Kidney capillary endothelial cell (primary cell): ENCODE measurements around the gene CFAP299.

Source experiments
- DNase-seq: peaks from one replicate; pipeline ENCODE4 v3.0.0-alpha.2; 2018; ENCODE audit warnings: low spot score

The CFAP299 gene

GRCh38 chr4:80927420-80927819 is 591.9 kb downstream of the CFAP299 start:
- DNase-seq, result no peak

- DNase-seq, result no peak
Observed at GRCh38 chr4:80931631-80932081, 596.1 kb downstream of the CFAP299 start.

GRCh38 chr4:80948141-80948540 is 612.6 kb downstream of the CFAP299 start:
- DNase-seq, result no peak

GRCh38 chr4:80948995-80949394 is 613.5 kb downstream of the CFAP299 start:
- no peak for DNase-seq

GRCh38 chr4:80956421-80956820 is 620.9 kb downstream of the CFAP299 start:
- DNase-seq, result no peak

- DNase-seq, result peak; percentile 24
Observed at GRCh38 chr4:80963051-80963450, 627.5 kb downstream of the CFAP299 start.

GRCh38 chr4:80967346-80967745 is 631.8 kb downstream of the CFAP299 start:
- DNase-seq, result no peak

GRCh38 chr4:80980239-80980638 is 644.7 kb downstream of the CFAP299 start:
- DNase-seq, result no peak

- no peak for DNase-seq
Observed at GRCh38 chr4:80986011-80986410, 650.5 kb downstream of the CFAP299 start.

- DNase-seq, result peak; percentile 51
Observed at GRCh38 chr4:80989921-80990544, 654.5 kb downstream of the CFAP299 start.

- DNase-seq, result no peak
Observed at GRCh38 chr4:80990851-80991250, 655.3 kb downstream of the CFAP299 start.

- DNase-seq, result no peak
Observed at GRCh38 chr4:80999943-81000342, 664.4 kb downstream of the CFAP299 start.

- no peak for DNase-seq
Observed at GRCh38 chr4:81003597-81004111, 668.1 kb downstream of the CFAP299 start.

- DNase-seq, result no peak
Observed at GRCh38 chr4:81007417-81007816, 671.9 kb downstream of the CFAP299 start.
